ENCODE results near the gene TICAM2. TPM values are rescaled to one million over a fixed set of nuclear protein-coding genes. Genes with fewer than 3 reads are reported as not detected.

Gene TICAM2
- polyA plus RNA-seq, 1 donor (not counting 4 experiments of a cell fraction or from before 2014, with no cell fraction given), result not detected

- DNase-seq (ENCODE audit: low read depth, low spot score), result no peak
- TF ChIP-seq EZH2 (IDR thresholded peaks at IDR 0.05; ENCODE audit: low read length) (no peak), CTCF (optimal IDR thresholded peaks at IDR 0.05 in 1 of 3, IDR thresholded peaks at IDR 0.05 in 1 of 3, conservative IDR thresholded peaks at IDR 0.05 in 1 of 3; ENCODE audit: extremely low read depth in 1 of 3, insufficient read depth in 2 of 3, low read length in 3 of 3) (no peak)
- Histone ChIP-seq H3K4me1 (ENCODE audit: control insufficient read depth, extremely low read depth, insufficient read depth, low read length) (peaks cover 20% of the 10 kb centered on the region), H3K79me2 (ENCODE audit: control insufficient read depth, insufficient read depth, low read length) (no peaks in the 10 kb centered on the region), H3K9ac (ENCODE audit: control insufficient read depth, extremely low read depth, insufficient read depth, low read length) (no peak overlapping the region), H3K27me3 (ENCODE audit: control insufficient read depth, extremely low read depth, insufficient read depth, low read length) (no peaks in the 10 kb centered on the region), H3K9me3 (ENCODE audit: control insufficient read depth, low read depth, low read length) (no peaks in the 10 kb centered on the region), H3K4me3 (ENCODE audit: control insufficient read depth in 2 of 3, extremely low read depth in 1 of 3, insufficient read depth in 2 of 3, low read depth in 1 of 3, low read length in 3 of 3) (no peak overlapping the region), H3K27ac (ENCODE audit: control insufficient read depth, insufficient read depth, low read length) (no peak overlapping the region), H3K9me1 (ENCODE audit: control insufficient read depth, extremely low read depth, insufficient read depth, low read length) (no peaks in the 10 kb centered on the region), H2AFZ (ENCODE audit: control insufficient read depth, low read length) (no peak overlapping the region), H3K36me3 (ENCODE audit: control insufficient read depth in 2 of 2, extremely low read depth in 1 of 2, insufficient read depth in 2 of 2, low read length in 2 of 2) (no peaks in the 10 kb centered on the region), H3K4me2 (ENCODE audit: control insufficient read depth, extremely low read depth, insufficient read depth, low read depth, low read length) (no peak overlapping the region), H4K20me1 (ENCODE audit: control insufficient read depth, extremely low read depth, insufficient read depth, low read length) (no peaks in the 10 kb centered on the region)
- dilution Hi-C loops (cut with MboI; ENCODE audit: extremely low pct_ligation_motif_present, low sequenced_read_pairs), result no loop called here
- FAIRE-seq, result no peak
Measured at GRCh38 chr5:115556276-115556675, 46.0 kb downstream of the TICAM2 start.

- no peaks in the 10 kb centered on the region for H3K36me3 ChIP-seq (ENCODE audit: control insufficient read depth in 2 of 2, extremely low read depth in 1 of 2, insufficient read depth in 2 of 2, low read length in 2 of 2)
- no peaks in the 10 kb centered on the region for H4K20me1 ChIP-seq (ENCODE audit: control insufficient read depth, extremely low read depth, insufficient read depth, low read length)
- no peaks in the 10 kb centered on the region for H3K27me3 ChIP-seq (ENCODE audit: control insufficient read depth, extremely low read depth, insufficient read depth, low read length)
- H3K4me3 ChIP-seq (ENCODE audit: control insufficient read depth in 2 of 3, extremely low read depth in 1 of 3, insufficient read depth in 2 of 3, low read depth in 1 of 3, low read length in 3 of 3), result no peak overlapping the region
- peaks cover 14% of the 10 kb centered on the region for H3K4me1 ChIP-seq (ENCODE audit: control insufficient read depth, extremely low read depth, insufficient read depth, low read length)
- H3K27ac ChIP-seq (ENCODE audit: control insufficient read depth, insufficient read depth, low read length), result no peak overlapping the region
- no peaks in the 10 kb centered on the region for H3K79me2 ChIP-seq (ENCODE audit: control insufficient read depth, insufficient read depth, low read length)
- dilution Hi-C loops (cut with MboI; ENCODE audit: extremely low pct_ligation_motif_present, low sequenced_read_pairs), result no loop called here
- no peaks in the 10 kb centered on the region for H3K9me3 ChIP-seq (ENCODE audit: control insufficient read depth, low read depth, low read length)
- no peak for TF ChIP-seq CTCF (optimal IDR thresholded peaks at IDR 0.05 in 1 of 3, IDR thresholded peaks at IDR 0.05 in 1 of 3, conservative IDR thresholded peaks at IDR 0.05 in 1 of 3; ENCODE audit: extremely low read depth in 1 of 3, insufficient read depth in 2 of 3, low read length in 3 of 3)
- no peak for TF ChIP-seq EZH2 (IDR thresholded peaks at IDR 0.05; ENCODE audit: low read length)
- H3K9me1 ChIP-seq (ENCODE audit: control insufficient read depth, extremely low read depth, insufficient read depth, low read length), result no peaks in the 10 kb centered on the region
- H3K4me2 ChIP-seq (ENCODE audit: control insufficient read depth, extremely low read depth, insufficient read depth, low read depth, low read length), result no peak overlapping the region
- FAIRE-seq (no peak), DNase-seq (ENCODE audit: low read depth, low spot score) (no peak)
- H2AFZ ChIP-seq (ENCODE audit: control insufficient read depth, low read length), result no peak overlapping the region
- H3K9ac ChIP-seq (ENCODE audit: control insufficient read depth, extremely low read depth, insufficient read depth, low read length), result no peak overlapping the region
Measured at GRCh38 chr5:115555084-115555633, 47.1 kb downstream of the TICAM2 start.

Measured in keratinocyte (primary cell).